Anterior cingulate cortex (tissue), 58 donors: ENCODE data around the gene ARHGEF40.

Experiments used
- DNase-seq, 58 donors: peaks; one replicate each; lab custom pipeline; 2025; lab: John Stamatoyannopoulos, UW

The ARHGEF40 gene

DNA sequence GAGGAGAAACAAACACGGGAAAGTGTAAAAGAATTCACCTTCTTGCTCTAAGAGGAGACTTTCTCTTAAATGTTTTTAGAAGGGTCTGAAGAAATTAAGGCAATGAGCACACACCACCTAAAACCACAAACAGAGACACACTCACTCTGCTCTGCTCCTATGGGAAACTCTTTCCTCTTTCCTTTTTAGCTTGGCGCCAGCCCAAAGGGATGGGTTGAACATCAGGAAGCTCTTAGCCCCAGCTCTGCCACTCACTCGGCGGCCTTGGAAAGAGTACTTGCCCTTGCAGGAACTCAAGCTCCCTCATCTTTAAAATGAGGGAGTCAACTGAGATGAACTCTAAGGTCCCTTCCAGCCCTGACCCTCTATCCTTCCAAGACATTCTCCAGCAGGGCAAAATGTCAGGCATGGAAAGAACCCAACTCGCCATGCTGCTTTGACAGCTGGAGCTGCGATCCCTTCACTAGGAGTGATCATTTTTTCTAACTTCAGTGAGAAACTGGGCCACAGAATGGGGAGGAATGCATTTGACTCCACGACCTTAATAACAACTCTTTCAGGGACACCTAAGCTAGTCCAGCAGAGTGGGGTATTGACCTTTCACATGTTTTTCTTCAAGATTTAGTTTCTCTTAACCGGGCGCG, 13.5 kb upstream of the ARHGEF40 start:
- DNase-seq: no peak

DNA sequence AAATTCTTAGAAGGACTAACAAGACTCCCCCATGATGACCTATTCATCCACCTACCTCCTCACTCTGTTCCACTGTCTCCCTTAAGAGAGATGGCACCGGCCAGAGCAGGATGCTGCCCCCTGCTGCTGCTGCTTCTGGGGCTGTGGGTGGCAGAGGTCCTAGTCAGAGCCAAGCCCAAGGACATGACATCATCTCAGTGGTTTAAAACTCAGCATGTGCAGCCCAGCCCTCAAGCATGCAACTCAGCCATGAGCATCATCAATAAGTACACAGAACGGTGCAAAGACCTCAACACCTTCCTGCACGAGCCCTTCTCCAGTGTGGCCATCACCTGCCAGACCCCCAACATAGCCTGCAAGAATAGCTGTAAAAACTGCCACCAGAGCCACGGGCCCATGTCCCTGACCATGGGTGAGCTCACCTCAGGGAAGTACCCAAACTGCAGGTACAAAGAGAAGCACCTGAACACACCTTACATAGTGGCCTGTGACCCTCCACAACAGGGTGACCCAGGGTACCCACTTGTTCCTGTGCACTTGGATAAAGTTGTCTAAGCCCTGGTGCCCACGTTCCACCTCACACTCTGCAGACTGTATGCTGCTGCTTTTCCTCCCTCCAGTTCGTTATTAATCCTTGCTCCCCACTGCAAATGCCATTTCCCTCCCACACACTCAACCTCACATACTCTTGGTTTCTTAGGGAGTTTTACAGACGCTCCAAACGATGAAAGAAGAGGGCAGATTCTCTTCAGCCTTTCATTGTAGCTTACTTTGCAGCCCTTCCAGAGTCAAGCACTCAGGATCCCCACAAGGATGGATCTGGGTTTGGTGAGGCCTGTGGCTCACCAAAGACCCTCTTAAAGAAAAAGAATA, 12.1 kb upstream of the ARHGEF40 start, which contains the start of gene RNASE8:
RNASE8 (plus strand) TSS at position 20 of the 873 bp plus-strand sequence; CDS start at position 91, 71 bp downstream.
- DNase-seq: no peak

DNA sequence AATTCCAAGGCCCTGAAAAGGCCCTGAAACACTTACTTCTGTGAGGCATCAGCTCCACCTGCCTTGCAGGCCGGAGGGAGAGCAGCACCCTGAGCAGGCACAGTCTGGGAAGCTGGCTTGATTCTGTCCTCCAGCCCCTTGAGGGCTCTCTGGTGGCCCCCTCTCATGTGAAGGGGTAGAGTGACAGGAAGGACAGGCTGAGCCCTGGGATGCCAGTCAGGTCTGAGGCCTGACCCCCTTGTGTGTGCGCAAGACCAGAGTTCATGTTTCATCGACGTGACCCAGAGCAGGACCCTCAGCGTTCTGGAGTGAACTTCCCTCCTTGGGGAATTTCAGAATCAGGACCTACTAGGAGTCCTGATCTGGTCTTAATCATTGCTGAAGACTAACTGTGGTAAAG, 11.2 kb upstream of the ARHGEF40 start:
- no peak for DNase-seq

DNA sequence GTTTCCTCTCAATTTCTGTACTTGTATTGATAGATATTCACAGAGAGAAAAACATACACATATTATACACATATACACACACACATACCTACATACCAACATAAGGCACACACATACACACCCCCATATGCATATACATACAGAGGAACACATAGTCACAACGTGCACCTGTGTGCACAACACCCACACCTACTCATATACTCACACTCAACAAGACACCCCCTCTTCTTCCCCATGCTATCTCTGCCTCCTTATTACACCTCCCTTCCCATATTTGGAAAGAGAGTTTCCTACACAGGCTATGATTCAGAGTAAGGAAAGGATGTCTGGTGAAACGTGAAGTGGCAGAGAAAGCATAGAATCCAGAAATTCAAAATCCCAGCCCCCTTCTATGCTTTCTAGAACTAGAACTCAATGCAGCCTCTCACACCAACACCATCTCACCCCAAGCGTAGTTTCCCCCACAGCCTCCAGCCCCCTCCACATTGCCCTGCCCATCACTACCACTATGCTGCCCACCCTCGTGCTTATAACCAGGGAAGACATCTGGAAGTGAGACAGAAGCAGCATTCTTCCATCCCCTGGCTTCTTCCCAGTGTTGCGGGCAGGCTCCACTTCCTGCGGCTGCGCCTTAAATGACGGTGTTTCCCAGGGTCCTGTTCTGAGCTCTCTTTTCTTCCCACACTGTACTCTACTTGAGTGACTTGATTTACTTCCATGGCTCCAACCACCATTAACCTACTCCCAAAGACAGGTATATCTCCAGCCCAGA, 10.1 kb upstream of the ARHGEF40 start:
- peak in 9 of 58 donors; percentile 6 to 36 (median 11) for DNase-seq

DNA sequence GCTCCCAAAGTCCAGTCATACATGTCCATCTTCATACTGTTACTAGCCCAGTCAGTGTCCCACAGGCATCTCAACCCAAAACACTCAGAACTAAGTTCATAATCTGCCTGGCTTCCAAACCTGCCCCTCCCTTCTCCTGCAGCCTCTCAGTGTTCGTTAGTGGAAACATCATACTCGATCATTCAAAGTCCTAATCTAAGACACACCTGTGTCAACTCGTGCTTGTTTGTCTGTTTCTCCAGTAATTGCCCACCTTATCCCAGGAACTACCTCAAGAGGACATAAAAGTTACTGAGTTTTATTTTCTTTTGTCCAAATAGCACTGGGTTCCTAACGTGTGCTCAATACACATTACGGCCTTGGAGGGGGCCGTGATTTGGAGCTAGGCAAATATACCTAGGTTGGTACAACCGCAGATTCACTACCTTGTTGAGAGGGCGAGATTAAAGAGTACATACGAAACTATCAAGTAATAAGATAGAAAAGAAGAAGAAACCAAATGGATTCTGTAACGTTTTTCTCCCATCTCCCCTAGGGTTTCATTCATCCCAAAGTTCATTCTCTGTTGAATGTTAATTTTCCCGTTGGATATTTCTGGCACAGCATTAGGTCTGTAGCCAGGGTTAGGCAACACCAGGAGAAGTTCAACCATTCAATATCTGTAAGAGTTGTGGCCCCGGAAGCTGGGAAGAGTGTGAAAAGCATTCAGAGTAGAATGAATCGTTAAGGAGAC, 9.3 kb upstream of the ARHGEF40 start:
- DNase-seq: no peak

DNA sequence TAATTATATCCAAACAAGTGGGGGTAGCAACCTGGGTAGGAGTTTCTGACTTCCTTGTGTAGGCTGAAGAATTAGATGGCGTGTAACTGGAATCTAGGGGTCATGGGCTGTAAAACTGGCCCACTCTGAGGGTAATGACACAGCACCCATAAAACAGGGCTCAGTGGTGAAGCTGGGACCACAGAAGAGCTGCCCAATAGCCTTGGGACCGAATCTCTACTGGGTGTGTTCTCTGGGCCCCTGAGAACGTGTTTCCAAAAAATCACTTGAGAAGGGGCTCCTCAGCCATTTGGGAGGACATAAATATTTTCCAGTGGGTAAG, 8.8 kb upstream of the ARHGEF40 start:
- no peak for DNase-seq

DNA sequence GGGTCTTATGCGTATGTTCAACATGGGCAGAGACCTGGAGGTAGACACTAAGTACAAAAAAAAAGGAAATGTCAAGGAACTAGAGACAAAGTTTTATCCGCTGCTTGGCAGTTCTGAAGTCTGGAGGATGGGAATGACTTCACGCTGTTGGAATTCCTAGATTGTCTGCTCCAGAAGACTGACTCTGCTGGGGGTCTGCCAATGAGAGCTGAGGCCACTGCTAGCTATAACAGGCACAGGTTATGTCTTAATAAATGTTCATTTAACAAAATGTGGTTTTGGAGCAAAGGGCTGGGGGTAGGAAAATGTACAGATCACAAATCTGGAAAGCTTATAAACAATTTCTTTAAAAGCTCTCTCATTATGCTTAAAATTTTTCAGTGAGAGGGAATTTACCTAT, 6.6 kb upstream of the ARHGEF40 start:
- DNase-seq: no peak

DNA sequence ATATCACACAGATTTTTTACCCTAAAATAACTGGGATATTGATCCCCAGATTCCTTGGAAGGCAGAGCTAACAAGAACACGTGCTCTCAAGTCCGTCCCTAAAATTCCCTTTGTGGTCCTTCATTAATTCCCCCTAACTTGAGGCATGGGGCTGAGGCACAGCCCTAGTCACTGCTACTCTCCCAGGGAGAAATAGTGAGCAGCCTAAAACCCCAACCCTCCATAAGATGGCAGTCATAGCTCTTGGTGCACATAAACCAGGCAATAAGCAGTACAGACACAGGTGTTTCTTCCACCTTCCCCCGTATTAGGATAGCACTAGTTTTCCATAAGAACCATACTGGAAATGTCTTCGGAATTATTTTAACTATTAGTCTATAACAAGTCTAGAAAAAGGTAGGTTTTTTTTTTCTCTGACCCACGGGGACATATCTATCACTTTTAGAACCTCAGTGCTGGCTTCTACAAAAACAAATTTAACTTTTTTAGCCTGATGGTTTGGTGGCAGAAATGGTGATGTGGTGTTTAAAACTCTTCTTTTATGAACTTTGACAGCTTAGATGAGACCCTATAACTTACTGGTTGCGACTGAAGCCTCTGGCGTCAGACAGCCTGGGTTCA, 3.1 kb upstream of the ARHGEF40 start:
- no peak for DNase-seq

DNA sequence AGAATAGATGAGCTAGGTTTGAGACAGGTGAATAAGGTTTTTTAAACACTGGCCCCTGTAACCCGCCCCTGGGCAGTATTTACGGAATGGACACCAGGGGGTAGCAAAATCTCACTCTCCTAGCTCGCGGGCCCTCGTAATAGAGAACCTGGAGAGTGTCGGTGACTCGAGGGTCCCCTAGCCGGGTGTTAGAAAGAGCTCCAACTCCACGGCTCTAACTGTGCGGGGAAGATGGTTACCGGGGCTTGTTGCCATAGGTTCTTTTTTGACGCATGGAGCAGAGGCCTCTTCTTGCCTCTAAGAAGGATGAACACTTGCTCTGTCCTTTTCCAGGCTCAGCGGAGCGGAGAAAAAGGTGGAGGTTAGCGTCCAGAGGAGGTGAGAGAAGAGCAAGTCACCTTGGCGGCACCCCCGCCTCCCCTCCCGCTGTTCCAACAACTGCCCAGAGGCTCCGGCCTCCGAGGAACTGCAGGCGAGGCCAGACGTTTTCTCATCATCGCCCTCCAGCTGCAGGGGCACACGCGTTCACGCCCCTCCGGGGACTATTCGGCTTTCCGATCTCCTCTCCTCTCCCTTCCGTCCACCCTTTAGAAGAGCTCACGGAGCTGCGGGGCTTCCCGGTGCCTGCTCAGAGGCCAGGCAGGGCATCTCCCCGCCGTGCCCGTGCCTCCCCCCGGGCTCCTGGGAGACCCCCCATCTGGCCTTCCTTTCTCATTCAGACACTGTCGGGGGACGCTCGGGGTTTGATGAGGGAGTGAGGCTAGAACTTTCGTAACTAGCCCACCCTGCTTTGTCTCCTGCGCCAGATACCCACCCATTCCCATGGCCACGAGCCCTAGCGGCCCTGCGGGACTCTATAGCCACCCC, 1.4 kb upstream of the ARHGEF40 start:
- peak in 45 of 58 donors; percentile 6 to 56 (median 34) for DNase-seq

DNA sequence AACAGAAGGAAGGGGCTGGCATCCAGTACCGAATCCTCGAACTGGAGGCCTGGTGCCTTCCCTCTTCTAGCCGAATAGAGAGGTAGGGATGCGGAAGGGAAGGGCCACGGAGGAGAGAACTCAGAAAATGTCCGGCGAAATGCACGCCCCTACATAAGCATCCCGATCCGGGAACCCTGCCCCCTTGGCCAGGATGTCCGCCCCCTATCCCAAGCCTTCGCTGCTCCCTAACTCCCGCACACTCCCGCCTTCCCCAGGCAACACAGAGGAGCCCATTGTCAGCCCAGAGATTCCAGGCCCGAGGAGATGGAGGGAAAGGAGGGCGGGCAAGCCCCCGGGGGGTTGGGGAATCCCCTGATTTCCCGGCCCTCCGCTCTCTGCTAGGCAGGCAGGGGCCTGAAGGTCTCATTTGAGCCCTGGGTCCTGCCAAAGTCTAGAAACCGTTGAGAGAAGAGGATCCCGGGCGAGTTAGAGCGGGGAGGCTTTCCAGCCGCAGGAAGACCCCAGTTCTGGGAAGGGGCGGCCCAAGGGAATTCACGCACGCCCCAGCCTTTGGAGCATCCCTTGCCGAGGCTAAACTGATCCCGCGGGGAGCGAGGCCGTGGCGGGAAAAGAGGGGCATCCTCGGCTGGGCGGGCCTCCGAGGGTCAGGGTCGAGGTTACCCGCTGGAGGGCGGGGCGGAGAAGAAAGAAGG, 569 bp upstream of the ARHGEF40 start:
- peak in 51 of 58 donors; percentile 18 to 77 (median 59) for DNase-seq

DNA sequence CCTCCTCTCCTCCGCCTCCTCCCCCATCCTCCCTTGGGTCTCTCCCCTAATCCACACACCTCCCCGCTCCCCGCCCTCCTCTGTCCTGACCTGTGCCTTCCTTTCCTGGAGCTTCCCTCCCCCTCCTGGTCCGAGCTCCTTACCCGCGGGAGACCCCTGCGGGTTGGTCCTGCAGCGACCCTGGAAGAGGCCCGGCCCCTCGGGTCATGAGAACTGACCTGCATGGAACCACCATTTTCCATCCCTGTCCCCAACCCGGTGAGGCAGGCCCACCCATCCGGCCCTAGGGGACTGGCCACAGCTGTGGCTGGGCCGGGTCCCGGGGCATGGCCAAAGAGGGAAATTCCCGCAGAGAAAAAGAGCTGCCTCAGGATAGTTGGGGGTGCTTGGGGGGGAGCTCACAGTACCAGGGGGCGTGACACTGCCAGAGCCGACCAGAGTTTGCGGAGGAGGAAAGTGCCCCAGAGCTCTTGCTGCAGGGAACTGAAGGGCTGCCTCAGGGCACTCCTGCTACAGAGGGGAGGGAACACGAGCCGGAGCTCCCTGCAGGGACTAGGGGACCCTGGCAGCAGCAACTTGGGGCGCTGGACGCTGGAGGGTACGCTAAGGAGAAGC, 613 bp downstream of the ARHGEF40 start:
- DNase-seq: peak in 34 of 58 donors; percentile 23 to 75 (median 52)

DNA sequence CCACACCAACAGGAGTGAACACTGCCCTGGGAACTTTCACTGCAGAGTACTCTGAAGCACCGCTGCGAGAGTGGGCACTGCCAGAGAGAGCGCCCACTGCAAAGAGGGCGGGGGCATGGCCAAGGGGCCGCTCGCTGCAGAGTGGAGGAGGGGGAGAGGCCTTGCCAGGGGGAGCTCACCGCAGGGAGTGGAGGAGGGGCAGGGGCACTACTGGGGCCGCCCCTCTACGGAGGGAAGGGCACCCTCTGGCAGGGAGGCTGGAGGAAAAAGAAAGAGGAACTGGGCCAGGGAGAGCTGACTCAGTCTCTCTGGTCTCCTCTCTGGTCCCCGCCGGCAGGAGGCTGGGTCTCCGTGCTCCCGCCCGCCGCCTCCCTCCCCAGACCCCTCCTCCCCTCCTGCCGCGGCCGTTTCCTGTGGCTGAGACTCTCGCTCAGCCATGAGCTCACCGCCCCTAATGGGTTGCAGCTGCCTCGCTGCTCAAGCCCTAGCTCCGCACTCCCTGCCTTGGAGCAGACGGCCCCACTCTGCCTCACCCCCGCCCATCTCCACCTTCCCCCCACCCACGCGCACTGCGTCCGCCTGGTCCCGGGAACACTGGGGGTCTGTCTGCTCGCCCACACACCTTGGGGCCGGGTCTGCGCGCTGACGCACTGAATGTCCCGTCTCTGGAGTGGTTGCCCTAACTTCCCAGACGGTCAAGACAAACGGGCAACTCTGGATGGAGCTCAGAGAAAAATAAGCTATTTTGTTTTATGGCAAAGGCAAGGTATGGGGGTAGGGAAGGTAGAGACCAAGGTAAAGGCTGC, 1.3 kb downstream of the ARHGEF40 start:
- DNase-seq: peak in 55 of 58 donors; percentile 15 to 86 (median 68)

DNA sequence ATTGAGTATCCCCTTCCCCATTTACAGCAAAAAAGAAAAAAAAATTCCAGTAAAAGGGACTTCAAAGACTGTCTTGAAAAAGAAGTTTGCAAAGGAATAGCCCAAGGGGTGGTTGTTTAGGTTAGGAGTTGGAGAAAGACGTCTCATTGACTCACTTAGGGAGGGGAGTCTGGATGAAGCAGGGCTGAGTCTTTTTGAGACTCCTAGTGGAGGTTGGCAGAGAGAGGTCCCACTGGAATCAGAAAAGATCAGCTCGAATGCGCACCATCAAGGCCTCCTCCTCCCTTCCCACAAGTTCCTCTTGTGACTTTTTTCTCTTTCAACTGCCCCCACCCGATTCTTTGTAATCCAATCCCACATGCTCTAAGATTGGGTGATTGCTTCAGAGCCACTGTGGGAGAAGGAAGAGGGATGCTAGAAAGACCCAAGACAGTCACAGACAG, 1.9 kb downstream of the ARHGEF40 start:
- peak in 5 of 58 donors; percentile 8 to 35 (median 17) for DNase-seq

DNA sequence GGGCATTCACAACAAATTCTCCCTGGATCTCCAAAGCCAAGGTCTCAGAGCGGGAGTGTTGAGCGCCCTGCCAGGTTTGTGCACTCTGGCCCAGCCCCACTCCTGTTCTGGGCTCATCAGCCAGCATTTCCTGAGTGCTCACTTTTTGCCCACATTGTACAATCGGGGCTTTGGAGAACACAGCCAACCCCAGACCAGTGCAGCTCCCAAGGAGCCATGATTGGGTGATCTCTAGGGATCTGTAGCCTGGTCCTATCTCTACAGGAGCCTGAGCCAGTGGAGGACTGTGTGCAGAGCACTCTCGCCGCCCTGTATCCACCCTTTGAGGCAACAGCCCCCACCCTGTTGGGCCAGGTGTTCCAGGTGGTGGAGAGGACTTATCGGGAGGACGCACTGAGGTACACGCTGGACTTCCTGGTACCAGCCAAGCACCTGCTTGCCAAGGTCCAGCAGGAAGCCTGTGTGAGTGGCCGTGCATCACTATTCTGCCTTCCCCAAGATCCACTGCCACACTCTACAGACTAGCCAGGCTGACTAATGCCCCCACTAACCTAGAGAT, 2.8 kb downstream of the ARHGEF40 start:
- DNase-seq: no peak

DNA sequence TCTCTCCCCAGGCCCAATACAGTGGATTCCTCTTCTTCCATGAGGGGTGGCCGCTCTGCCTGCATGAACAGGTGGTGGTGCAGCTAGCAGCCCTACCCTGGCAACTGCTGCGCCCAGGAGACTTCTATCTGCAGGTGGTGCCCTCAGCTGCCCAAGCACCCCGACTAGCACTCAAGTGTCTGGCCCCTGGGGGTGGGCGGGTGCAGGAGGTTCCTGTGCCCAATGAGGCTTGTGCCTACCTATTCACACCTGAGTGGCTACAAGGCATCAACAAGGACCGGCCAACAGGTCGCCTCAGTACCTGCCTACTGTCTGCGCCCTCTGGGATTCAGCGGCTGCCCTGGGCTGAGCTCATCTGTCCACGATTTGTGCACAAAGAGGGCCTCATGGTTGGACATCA, 3.8 kb downstream of the ARHGEF40 start:
- DNase-seq: no peak

DNA sequence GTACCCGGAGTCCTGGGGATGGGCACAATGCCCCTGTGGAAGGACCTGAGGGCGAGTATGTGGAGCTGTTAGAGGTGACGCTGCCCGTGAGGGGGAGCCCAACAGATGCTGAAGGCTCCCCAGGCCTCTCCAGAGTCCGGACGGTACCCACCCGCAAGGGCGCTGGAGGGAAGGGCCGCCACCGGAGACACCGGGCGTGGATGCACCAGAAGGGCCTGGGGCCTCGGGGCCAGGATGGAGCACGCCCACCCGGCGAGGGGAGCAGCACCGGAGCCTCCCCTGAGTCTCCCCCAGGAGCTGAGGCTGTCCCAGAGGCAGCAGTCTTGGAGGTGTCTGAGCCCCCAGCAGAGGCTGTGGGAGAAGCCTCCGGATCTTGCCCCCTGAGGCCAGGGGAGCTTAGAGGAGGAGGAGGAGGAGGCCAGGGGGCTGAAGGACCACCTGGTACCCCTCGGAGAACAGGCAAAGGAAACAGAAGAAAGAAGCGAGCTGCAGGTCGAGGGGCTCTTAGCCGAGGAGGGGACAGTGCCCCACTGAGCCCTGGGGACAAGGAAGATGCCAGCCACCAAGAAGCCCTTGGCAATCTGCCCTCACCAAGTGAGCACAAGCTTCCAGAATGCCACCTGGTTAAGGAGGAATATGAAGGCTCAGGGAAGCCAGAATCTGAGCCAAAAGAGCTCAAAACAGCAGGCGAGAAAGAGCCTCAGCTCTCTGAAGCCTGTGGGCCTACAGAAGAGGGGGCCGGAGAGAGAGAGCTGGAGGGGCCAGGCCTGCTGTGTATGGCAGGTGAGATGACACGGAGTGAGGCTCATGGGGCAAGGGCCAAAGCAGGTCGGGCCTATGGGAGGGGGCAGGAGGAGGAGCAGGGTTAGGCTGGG, 4.5 kb downstream of the ARHGEF40 start:
- DNase-seq: no peak
